Adipocyte (in vitro differentiated cells): Measurements from ENCODE around the gene C14orf93.

Experiments
- DNase-seq: peaks from one replicate; pipeline ENCODE4 v3.0.0-alpha.2; 2015; ENCODE audit warnings: low read depth
- H3K27me3 ChIP-seq: replicated peaks from 2 replicates; pipeline ENCODE4 v1.7.0; 2013; ENCODE audit warnings: mild to moderate bottlenecking, low read length, moderate library complexity; ENCODE audit not compliant: control insufficient read depth, insufficient read depth
- H3K36me3 ChIP-seq: 2 replicates; pipeline ENCODE4 v1.7.0; 2013; ENCODE audit warnings: low read length, mild to moderate bottlenecking, moderate library complexity; ENCODE audit not compliant: control insufficient read depth, insufficient read depth, severe bottlenecking
- H3K4me1 ChIP-seq: 2 replicates; pipeline ENCODE4 v1.7.0; 2013; ENCODE audit warnings: mild to moderate bottlenecking, low read length, moderate library complexity; ENCODE audit not compliant: control insufficient read depth, insufficient read depth
- H3K4me3 ChIP-seq: 2 replicates; pipeline ENCODE4 v1.7.0; 2013; ENCODE audit warnings: mild to moderate bottlenecking, low read length, moderate library complexity
- H3K9ac ChIP-seq: 2 replicates; pipeline ENCODE4 v1.7.0; 2013; ENCODE audit warnings: mild to moderate bottlenecking, low read length, moderate library complexity
- H3K9me3 ChIP-seq: 2 replicates; pipeline ENCODE4 v1.7.0; 2013; ENCODE audit warnings: mild to moderate bottlenecking, low read length, moderate library complexity; ENCODE audit not compliant: control insufficient read depth

The C14orf93 gene

DNA sequence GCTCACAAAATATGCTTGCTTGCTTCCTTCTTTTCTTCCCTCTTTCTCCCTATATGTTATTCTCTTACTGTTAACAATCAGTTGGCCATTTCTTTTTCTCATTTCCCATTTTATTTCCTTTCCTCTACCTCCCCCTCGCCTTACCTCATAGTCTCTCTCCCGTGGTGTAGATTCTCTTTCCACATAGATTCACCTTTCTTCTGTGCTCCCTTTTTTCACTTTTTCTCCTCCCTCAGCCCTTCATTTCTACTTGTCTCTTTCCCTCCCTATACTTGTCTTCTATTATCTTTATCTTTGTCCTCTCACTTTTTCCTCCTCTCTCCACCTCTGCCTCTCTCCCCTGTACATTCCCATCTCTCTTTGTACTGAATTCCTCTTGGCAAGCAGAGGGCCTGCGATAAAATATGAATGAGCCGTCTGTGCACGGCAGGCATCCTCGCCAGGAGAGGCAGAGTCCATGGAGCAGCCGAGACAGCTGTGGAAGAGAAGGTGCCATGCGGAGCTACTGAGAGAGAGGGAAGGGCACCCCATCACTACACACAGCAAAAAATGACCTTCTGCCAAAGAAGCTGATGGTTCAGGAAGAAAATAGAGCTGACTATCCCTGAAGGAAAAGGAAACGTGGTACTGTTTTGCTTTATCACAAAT lies 12.1 kb downstream of the C14orf93 start:
- peaks cover 10% of the 10 kb centered on the region for H3K4me1 ChIP-seq

GRCh38 chr14:22996768-22997654 lies 12.9 kb downstream of the C14orf93 start:
- H3K36me3 ChIP-seq = no peaks in the 10 kb centered on the region
- peaks cover 10% of the 10 kb centered on the region for H3K4me1 ChIP-seq
- no peak for DNase-seq
- no peaks in the 10 kb centered on the region for H3K9me3 ChIP-seq
- peaks cover 7% of the 10 kb centered on the region for H3K27me3 ChIP-seq
- H3K9ac ChIP-seq = no peak overlapping the region
- H3K4me3 ChIP-seq = no peak overlapping the region

More for the DNA sequence above, 12.1 kb downstream of the C14orf93 start:
- DNase-seq = no peak
- no peaks in the 10 kb centered on the region for H3K9me3 ChIP-seq
- H3K36me3 ChIP-seq = no peaks in the 10 kb centered on the region
- H3K9ac ChIP-seq = no peak overlapping the region
- no peak overlapping the region for H3K4me3 ChIP-seq
- peaks cover 7% of the 10 kb centered on the region for H3K27me3 ChIP-seq

DNA sequence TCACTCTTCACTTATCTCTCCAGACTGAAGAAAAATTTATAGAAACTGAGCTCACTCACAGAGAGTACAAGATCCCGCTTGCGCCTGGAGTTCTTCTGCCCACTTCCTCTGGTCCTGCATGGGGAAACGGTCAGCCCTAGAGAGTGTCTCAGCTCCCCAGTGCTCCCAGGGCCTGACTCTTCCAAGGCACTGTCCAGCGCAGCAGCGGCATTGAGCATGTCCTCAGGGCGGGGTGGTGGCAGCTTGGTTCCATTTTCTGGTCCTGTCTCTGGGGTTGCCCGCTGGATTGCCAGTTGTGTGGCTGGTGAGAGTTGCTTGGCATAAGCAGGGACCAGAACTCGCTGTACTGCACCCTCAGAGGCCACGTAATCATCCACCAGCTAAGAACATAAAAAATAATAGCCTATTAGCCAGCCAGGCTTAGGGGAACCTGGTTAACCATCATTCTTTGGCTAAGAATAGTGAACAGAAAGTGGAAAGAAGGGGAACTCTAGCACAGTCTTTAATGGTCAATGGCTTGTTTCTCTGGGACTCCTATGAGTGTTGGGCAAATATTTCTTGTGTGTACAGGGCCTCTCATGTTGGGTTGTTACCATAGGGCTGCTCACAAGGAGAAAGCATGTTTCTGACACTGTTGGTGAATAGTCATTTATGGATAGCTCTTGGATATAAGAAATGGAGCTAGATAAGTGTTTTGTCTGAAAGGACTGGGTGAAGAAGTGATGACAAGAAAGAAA lies 13.9 kb downstream of the C14orf93 start:
- Histone ChIP-seq H3K27me3 (peaks cover 7% of the 10 kb centered on the region), H3K4me1 (peaks cover 10% of the 10 kb centered on the region), H3K36me3 (no peaks in the 10 kb centered on the region), H3K4me3 (no peak overlapping the region), H3K9me3 (no peaks in the 10 kb centered on the region), H3K9ac (no peak overlapping the region)
- DNase-seq = no peak

DNA sequence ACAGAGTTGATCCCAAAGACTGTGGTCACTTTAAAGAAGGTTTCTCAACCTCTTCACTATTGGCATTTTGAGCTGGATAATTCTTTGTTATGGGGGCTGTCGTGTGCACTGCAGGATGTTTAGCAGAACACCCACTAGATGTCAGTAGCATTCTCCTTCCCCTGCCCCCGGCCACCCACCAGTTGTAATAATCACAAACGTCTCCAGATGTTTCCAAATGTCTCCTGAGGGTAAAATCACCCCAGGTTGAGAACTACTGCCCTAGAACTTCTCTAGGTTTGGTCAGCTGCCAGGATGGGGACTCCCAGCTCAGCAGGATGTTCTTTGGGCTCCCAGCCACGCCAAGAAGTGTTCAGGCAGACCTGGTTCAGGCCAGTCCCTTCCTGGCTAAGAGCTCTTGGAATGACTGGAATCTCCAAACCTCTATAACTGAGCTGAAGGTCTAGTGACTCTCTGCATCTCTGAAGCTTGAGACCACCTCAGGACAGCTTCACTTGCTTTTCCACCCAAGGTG lies 15.1 kb downstream of the C14orf93 start:
- peaks cover 10% of the 10 kb centered on the region for H3K4me1 ChIP-seq
- H3K4me3 ChIP-seq = no peak overlapping the region
- H3K9me3 ChIP-seq = no peaks in the 10 kb centered on the region
- H3K36me3 ChIP-seq = no peaks in the 10 kb centered on the region
- H3K9ac ChIP-seq = no peak overlapping the region
- peaks cover 7% of the 10 kb centered on the region for H3K27me3 ChIP-seq
- DNase-seq = peak; percentile 77

GRCh38 chr14:22993517-22993916 lies 16.4 kb downstream of the C14orf93 start:
- H3K4me1 ChIP-seq = peaks cover 10% of the 10 kb centered on the region
- no peak overlapping the region for H3K4me3 ChIP-seq
- peaks cover 4% of the 10 kb centered on the region for H3K27me3 ChIP-seq
- H3K9ac ChIP-seq = peak overlapping the region; percentile 18
- no peaks in the 10 kb centered on the region for H3K36me3 ChIP-seq
- H3K9me3 ChIP-seq = no peaks in the 10 kb centered on the region
- DNase-seq = peak; percentile 4

- H3K4me1 ChIP-seq = peaks cover 10% of the 10 kb centered on the region
- H3K9ac ChIP-seq = no peak overlapping the region
- no peaks in the 10 kb centered on the region for H3K36me3 ChIP-seq
- no peak overlapping the region for H3K4me3 ChIP-seq
- DNase-seq = no peak
- peaks cover 1% of the 10 kb centered on the region for H3K27me3 ChIP-seq
- no peaks in the 10 kb centered on the region for H3K9me3 ChIP-seq
Observed at GRCh38 chr14:22991852-22992251, 18.1 kb downstream of the C14orf93 start.

- H3K9ac ChIP-seq = no peak overlapping the region
- H3K4me1 ChIP-seq = peaks cover 5% of the 10 kb centered on the region
Observed at GRCh38 chr14:22987291-22987690, 22.7 kb downstream of the C14orf93 start.

DNA sequence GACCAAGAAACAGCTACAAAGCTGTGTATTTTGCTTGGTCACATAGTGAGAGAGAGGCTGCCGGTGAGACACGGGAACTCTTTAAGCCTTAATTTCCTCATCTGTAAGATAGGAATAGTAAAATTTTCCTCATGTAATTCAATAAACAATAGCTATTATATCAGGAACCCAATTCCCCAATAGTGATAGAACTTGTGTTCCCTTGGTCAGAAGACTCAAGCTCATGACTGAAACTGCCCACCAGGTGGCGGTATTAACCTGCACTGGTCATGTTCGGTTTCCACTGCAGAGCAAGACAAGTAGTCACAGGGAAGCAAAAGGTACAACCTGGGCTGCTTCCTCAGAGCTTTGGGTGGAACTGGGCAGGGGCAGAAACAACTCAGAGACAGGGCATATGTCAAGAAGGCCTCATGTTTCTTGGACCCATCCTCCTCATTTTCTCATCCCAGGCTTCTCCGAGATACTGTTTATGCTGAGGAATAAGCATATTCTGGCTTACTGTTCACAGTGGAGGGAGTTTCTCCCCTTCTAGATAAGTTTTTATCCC lies 23.4 kb downstream of the C14orf93 start:
- no peaks in the 10 kb centered on the region for H3K9me3 ChIP-seq
- H3K27me3 ChIP-seq = no peaks in the 10 kb centered on the region
- no peak overlapping the region for H3K9ac ChIP-seq
- H3K4me3 ChIP-seq = no peak overlapping the region
- no peaks in the 10 kb centered on the region for H3K36me3 ChIP-seq
- DNase-seq = peak; percentile 95
- peaks cover 5% of the 10 kb centered on the region for H3K4me1 ChIP-seq

More at GRCh38 chr14:22987291-22987690, 22.7 kb downstream of the C14orf93 start:
- Histone ChIP-seq H3K27me3 (no peaks in the 10 kb centered on the region), H3K36me3 (no peaks in the 10 kb centered on the region), H3K9me3 (no peaks in the 10 kb centered on the region), H3K4me3 (no peak overlapping the region)
- no peak for DNase-seq

DNA sequence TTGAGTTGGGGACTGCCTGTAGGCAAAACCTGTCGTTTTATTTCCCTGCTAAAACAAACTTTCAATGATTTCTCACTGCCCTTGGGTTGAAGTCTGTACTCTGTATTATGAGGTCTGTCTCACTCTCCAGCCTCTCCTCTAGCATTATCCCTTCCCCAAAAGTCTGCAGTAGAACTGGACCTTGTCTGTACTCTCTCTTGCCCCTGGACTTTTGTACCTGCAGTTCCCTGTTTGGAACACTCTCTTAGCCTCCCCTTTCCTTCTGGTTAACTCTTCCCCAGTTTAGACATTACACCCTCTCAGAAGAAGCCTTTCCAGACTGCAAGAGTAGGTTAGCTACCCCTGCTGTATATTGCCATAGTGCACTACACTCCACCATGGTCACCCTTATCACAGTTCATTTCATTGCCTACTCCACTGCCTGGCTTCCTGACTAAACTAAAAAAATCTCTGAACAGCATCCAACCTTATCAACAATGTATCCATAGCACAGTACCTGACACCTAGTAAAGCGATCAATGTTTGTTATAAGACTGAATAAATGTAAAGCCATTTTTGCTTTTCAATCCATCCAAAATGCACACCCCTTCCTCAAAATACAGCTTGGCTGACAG lies 23.9 kb downstream of the C14orf93 start:
- no peak for DNase-seq
- peaks cover 5% of the 10 kb centered on the region for H3K4me1 ChIP-seq
- H3K27me3 ChIP-seq = no peaks in the 10 kb centered on the region
- H3K36me3 ChIP-seq = no peaks in the 10 kb centered on the region
- no peak overlapping the region for H3K4me3 ChIP-seq
- H3K9ac ChIP-seq = no peak overlapping the region
- H3K9me3 ChIP-seq = no peaks in the 10 kb centered on the region

DNA sequence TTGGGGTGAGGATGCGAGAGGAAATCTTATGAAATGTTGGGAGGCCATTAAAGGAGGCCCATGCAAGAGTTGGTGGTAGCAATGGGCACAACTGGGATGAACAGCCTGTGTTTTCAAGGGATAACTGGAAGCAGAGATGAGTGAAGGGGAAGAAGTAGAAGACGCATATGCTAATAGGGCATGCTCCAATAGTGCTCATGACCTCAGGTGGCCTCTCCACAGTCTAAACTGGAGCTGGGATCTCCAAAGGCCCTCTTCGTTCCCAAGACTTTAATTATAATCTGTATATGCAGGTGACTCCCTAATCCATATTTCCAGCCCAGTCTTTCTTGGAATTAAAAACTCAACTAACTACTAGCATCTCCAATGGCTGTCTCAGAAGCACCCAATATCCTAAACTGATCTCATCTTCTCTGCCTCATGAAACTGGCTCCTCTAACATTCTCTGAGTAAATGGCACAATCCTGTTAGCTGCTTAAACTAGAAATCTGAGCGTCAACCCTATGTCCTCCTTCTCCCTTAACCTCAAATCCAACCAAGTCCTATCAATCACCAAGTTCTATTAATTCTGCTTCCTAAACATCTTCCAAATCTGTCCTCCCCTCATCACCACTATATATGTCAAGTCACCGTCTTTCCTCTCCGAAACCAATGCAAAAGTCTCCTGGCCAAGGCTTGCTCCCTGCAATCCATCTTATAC lies 24.8 kb downstream of the C14orf93 start:
- Histone ChIP-seq H3K4me1 (peaks cover 8% of the 10 kb centered on the region), H3K9me3 (no peaks in the 10 kb centered on the region), H3K36me3 (no peaks in the 10 kb centered on the region), H3K4me3 (no peak overlapping the region), H3K27me3 (no peaks in the 10 kb centered on the region), H3K9ac (no peak overlapping the region)
- no peak for DNase-seq
